Activated naive CD8-positive, alpha-beta T cell treated with anti-CD3 and anti-CD28 coated beads, Interleukin-2, amount 10 ng/mL, durations not matched to agents 7 days and 5 days (primary cell): ENCODE measurements around the gene TMEM45B. TPM values are rescaled to one million over a fixed set of nuclear protein-coding genes. Genes with fewer than 3 reads are reported as not detected.
A peak's percentile ranks its signal among the peaks of the same experiment; 100 is the strongest.
"Not testable (repeated sequence)": the region's sequence is repeated elsewhere in the genome, so short reads cannot be mapped to it uniquely, and the experiment has no call there.

Source experiments
- ATAC-seq: fragments of 150-1000 bp; cut with Tn5 transposase; one replicate; pipeline ENCODE4 v1.10.0; 2021; ENCODE audit warnings: low read depth, moderate library complexity
- POLR2A ChIA-PET: fragments of 350-600 bp; sonication (Branson Sonifier 250); formaldehyde crosslinking; loops from one replicate; lab custom pipeline; 2021; ENCODE audit warnings: antibody characterized with exemption; lab: Charles Lee
- DNase-seq: peaks from one replicate; pipeline ENCODE4 v3.0.0; 2021
- H3K27ac Mint-ChIP-seq: one replicate; pipeline ENCODE4 v1.8.0; 2022; ENCODE audit warnings: mild to moderate bottlenecking, mixed read lengths
- H3K27me3 Mint-ChIP-seq: one replicate; pipeline ENCODE4 v1.8.0; 2022; ENCODE audit warnings: mild to moderate bottlenecking, moderate library complexity, mixed read lengths
- H3K36me3 Mint-ChIP-seq: one replicate; pipeline ENCODE4 v1.8.0; 2021; ENCODE audit warnings: mild to moderate bottlenecking, mixed read lengths
- H3K4me1 Mint-ChIP-seq: one replicate; pipeline ENCODE4 v1.8.0; 2021; ENCODE audit warnings: mixed read lengths
- H3K4me3 Mint-ChIP-seq: one replicate; pipeline ENCODE4 v1.8.0; 2022; ENCODE audit warnings: mild to moderate bottlenecking, moderate library complexity, mixed read lengths
- H3K9me3 Mint-ChIP-seq: one replicate; pipeline ENCODE4 v1.8.0; 2021; ENCODE audit warnings: mixed read lengths
- total RNA-seq, 2 experiments: library from RNA; stranded (reverse); gene quantifications; one replicate each; pipeline ENCODE4 v1.2.3, GENCODE V29; 2021

The TMEM45B gene
- total RNA-seq, 2 experiments from 2014 or later = 0.91 to 1.5 TPM

GRCh38 chr11:129846508-129847335, 31.1 kb downstream of the TMEM45B start:
- Mint-ChIP-seq H3K4me1 (peaks cover 17% of the 10 kb centered on the region), H3K4me3 (peak overlapping the region; percentile 15), H3K27me3 (peaks cover 11% of the 10 kb centered on the region), H3K36me3 (peaks cover 5% of the 10 kb centered on the region), H3K27ac (peak overlapping the region; percentile 37), H3K9me3 (peaks cover 8% of the 10 kb centered on the region)
- ATAC-seq = no peak
- POLR2A ChIA-PET = no interaction called here
- DNase-seq = no peak

- ATAC-seq, H3K27me3 Mint-ChIP-seq, DNase-seq, H3K4me3 Mint-ChIP-seq, H3K36me3 Mint-ChIP-seq, H3K27ac Mint-ChIP-seq, H3K9me3 Mint-ChIP-seq, POLR2A ChIA-PET: not testable (repeated sequence)
- peaks cover 11% of the 10 kb centered on the region for H3K4me1 Mint-ChIP-seq
Measured at GRCh38 chr11:129847361-129847760, 31.7 kb downstream of the TMEM45B start.

DNA sequence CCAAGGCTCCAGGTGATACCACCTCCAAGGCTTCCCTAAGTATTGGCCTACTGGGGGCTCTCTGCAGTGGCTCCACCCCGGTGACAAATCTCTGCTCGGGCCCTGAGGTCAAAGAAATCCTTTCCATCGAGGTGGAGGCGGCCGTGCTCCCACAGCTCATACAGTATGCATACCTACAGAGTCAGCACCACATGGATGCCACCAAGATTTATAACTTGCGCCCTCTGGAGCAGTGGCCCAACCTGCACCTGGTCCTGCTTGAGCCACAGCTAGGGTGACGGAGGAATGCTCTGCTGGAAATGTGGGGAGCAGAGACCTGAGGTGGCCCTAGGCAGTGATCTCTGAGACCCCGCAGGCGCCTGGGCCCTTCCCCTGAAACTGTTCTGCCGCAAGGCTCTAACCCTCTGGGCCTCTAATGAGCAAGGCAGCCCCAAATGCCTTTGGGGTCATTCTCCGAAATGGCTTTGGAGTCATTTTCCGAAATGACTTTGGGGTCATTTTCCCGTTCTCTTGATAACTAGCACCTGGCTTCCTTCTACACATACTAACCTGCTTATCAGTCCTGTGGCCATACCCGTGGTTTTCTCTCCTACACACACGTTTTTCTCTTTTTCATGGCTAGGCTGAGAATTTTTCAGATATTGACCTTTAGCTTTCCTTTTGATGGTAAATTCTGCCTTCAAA, 33.9 kb downstream of the TMEM45B start:
- DNase-seq = no peak
- POLR2A ChIA-PET = no interaction called here
- Mint-ChIP-seq H3K9me3 (no peaks in the 10 kb centered on the region), H3K27ac (no peak overlapping the region), H3K27me3 (no peaks in the 10 kb centered on the region), H3K4me1 (peaks cover 23% of the 10 kb centered on the region), H3K4me3 (no peak overlapping the region), H3K36me3 (no peaks in the 10 kb centered on the region)
- no peak for ATAC-seq

DNA sequence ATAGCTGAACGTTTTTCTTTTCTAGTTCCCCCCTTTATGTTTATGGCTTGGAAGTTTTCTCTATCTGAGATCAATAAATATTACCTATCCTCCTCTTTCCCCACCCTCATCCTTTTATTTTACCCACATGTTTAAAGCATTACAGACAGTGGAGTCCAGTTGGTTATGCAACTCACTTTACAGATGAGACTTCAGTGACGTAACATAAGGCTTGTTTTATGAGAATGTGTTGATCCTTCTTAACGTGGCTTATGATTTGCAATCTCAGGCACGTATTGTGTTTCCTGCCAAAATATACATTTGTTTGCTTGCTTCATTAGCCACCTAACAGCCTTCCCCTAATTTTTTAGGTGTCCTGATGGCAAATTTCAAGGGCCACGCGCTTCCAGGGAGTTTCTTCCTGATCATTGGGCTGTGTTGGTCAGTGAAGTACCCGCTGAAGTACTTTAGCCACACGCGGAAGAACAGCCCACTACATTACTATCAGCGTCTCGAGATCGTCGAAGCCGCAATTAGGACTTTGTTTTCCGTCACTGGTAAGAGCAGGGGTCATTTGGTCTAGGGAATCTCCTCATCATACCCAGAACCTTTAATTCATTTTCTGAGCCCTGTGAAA, 36.6 kb downstream of the TMEM45B start:
- ATAC-seq (no peak), DNase-seq (no peak)
- Mint-ChIP-seq H3K27ac (no peak overlapping the region), H3K27me3 (no peaks in the 10 kb centered on the region), H3K4me1 (peaks cover 16% of the 10 kb centered on the region), H3K36me3 (no peaks in the 10 kb centered on the region), H3K4me3 (no peak overlapping the region), H3K9me3 (no peaks in the 10 kb centered on the region)
- POLR2A ChIA-PET = no interaction called here

GRCh38 chr11:129853518-129854231, 38.0 kb downstream of the TMEM45B start:
- H3K27ac Mint-ChIP-seq = peak overlapping the region; percentile 91

DNA sequence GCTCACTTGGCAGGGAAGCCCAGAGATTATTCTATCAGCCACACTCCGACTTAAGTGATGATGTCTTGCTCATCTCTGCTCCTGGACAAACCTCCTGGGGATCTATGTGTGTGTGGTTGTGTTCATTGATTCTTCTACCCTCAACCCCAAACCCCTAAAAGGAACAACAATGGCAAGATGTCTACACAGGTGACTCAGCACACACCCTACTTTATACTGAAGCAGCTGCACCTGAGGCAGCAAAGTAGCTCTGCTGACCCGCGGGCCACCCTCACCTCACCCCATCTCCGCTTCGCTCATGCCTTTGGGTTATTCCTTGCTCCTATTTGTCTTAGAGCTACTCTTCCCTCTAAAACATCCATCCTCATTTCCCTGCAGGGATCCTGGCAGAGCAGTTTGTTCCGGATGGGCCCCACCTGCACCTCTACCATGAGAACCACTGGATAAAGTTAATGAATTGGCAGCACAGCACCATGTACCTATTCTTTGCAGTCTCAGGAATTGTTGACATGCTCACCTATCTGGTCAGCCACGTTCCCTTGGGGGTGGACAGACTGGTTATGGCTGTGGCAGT, 38.7 kb downstream of the TMEM45B start:
- Mint-ChIP-seq H3K27me3 (no peaks in the 10 kb centered on the region), H3K9me3 (no peaks in the 10 kb centered on the region), H3K4me1 (peaks cover 21% of the 10 kb centered on the region), H3K4me3 (peak overlapping the region; percentile 67), H3K27ac (peak overlapping the region; percentile 91), H3K36me3 (peaks cover 3% of the 10 kb centered on the region)
- POLR2A ChIA-PET = interaction anchor here (1.5 kb wide), 2 partner anchors 12 to 50 kb away, joined by 4 read pairs; no protein-coding TSS in a partner anchor
- peak; percentile 22 for ATAC-seq
- DNase-seq = no peak

More at GRCh38 chr11:129853518-129854231, 38.0 kb downstream of the TMEM45B start:
- H3K27me3 Mint-ChIP-seq = no peaks in the 10 kb centered on the region
- ATAC-seq (peak; percentile 96), DNase-seq (peak; percentile 61)
- H3K9me3 Mint-ChIP-seq = no peaks in the 10 kb centered on the region
- H3K36me3 Mint-ChIP-seq = peaks cover 2% of the 10 kb centered on the region
- POLR2A ChIA-PET = interaction anchor here (0.8 to 1.5 kb wide), 3 partner anchors 11 to 49 kb away, joined by 3 to 4 read pairs (median 4); no protein-coding TSS in a partner anchor
- H3K4me1 Mint-ChIP-seq = peaks cover 19% of the 10 kb centered on the region
- peak overlapping the region; percentile 67 for H3K4me3 Mint-ChIP-seq

DNA sequence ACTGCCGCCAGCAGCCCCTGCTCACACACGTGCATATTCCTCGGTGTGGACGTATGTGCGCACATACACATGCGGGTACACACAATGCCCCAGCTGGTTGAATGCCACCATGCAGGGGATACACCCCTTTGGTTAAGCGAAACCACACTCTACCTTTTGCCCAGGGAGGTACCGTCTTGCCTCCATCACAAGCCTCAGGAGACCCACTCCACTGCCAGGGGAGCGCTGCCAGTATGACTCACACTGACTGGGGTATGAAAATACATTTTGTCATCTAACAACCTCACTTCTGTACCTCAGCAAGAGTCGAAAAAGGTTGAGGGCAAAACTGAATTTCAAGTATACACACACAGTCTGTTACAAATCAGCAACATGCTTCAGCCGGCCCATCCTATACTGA, 39.4 kb downstream of the TMEM45B start:
- POLR2A ChIA-PET = no interaction called here
- peaks cover 23% of the 10 kb centered on the region for H3K4me1 Mint-ChIP-seq

GRCh38 chr11:129856036-129856435, 40.4 kb downstream of the TMEM45B start:
- Mint-ChIP-seq H3K4me3 (no peak overlapping the region), H3K36me3 (peaks cover 15% of the 10 kb centered on the region), H3K27ac (no peak overlapping the region), H3K27me3 (no peaks in the 10 kb centered on the region), H3K4me1 (peaks cover 26% of the 10 kb centered on the region), H3K9me3 (no peaks in the 10 kb centered on the region)
- no peak for DNase-seq
- POLR2A ChIA-PET = no interaction called here
- no peak for ATAC-seq

More for the DNA sequence above, 39.4 kb downstream of the TMEM45B start:
- DNase-seq (no peak), ATAC-seq (no peak)
- peaks cover 8% of the 10 kb centered on the region for H3K36me3 Mint-ChIP-seq
- H3K27ac Mint-ChIP-seq = no peak overlapping the region
- H3K4me3 Mint-ChIP-seq = no peak overlapping the region
- no peaks in the 10 kb centered on the region for H3K27me3 Mint-ChIP-seq
- no peaks in the 10 kb centered on the region for H3K9me3 Mint-ChIP-seq

DNA sequence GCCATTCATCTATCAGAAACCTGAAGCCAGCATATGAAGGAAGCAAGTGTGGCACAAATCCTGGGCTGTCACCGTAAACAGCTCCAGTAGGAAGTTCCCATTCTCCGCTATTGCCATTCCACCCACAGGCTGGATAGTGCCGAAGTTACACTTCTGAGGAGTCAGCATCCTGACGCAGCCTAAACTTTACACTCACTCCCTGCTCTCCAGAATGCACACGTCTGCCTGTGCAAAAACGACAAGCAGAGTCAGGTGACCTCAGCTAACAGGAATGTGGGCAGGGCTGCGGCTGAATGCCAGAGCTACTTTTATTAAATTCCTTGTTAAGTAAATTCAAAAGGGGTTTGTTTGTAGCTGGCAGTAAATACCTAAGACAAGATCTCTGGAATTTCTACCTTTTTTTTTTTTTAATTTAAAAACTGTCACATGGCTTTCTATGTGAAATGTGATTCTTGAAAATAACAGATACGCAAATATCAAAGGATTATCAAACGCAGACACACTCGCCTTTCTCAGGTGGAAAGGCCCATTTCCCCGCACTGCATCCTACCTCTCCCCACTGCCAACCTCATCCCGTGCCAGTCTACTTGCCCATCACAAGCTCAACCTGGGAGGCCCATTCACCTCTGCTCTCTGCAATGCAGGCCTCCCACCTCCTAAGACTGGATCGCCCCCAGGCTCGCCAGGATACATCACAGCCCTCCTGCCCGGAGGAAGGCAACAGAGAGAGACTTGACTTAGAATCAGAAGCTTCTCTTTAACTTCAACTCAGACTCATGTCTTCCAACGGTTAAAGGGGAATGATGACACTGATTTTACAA, 46.3 kb downstream of the TMEM45B start:
- POLR2A ChIA-PET = no interaction called here
- no peaks in the 10 kb centered on the region for H3K27me3 Mint-ChIP-seq
- peaks cover 20% of the 10 kb centered on the region for H3K4me1 Mint-ChIP-seq
- H3K9me3 Mint-ChIP-seq = no peaks in the 10 kb centered on the region
- no peak overlapping the region for H3K4me3 Mint-ChIP-seq
- ATAC-seq (no peak), DNase-seq (no peak)
- H3K27ac Mint-ChIP-seq = peak overlapping the region; percentile 48
- H3K36me3 Mint-ChIP-seq = peaks cover 56% of the 10 kb centered on the region

DNA sequence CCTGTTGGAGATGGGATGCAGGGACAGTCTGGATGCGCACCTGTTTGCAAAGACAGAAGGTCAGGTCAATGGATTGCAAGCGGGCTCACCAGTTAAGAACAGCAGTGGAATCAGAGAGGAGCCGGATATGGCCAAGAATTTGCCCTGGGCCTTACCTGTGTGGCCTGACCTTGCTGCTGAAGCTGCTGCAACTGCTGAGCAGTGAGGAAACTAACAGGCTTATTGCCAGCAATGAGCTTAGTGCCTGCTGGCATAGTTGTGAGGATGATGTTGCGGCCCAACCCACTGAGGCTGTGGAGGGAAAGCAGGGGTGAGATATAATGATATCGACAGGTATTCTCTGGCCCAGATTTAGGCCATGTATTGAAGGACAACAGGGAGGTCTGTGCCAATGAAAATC, 49.2 kb downstream of the TMEM45B start:
- H3K36me3 Mint-ChIP-seq = peaks cover 56% of the 10 kb centered on the region
- DNase-seq (no peak), ATAC-seq (no peak)
- no peaks in the 10 kb centered on the region for H3K9me3 Mint-ChIP-seq
- H3K27ac Mint-ChIP-seq = peak overlapping the region; percentile 32
- POLR2A ChIA-PET = no interaction called here
- H3K27me3 Mint-ChIP-seq = no peaks in the 10 kb centered on the region
- H3K4me1 Mint-ChIP-seq = peaks cover 14% of the 10 kb centered on the region
- H3K4me3 Mint-ChIP-seq = no peak overlapping the region

DNA sequence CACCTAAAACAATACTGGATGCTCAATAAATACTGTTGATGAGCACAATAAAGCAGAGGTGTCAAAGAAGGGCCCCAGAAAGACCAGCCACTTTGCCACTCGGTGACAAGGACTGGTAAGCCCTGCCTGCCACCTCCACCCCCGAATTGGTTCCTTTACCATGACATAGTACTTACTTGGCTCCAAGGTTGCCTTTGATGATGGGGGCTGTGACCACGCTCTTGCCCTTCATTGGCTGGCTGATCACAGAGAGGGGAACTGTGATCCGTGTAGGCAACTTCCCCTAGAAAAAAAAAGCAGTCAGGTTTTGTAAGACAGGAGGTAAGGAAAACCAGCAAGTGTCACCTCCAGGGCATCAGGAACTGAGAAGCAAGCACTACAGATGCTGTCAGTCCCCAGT, 50.1 kb downstream of the TMEM45B start:
- Mint-ChIP-seq H3K27ac (peak overlapping the region; percentile 11), H3K4me3 (no peak overlapping the region), H3K9me3 (no peaks in the 10 kb centered on the region), H3K36me3 (peaks cover 51% of the 10 kb centered on the region), H3K27me3 (no peaks in the 10 kb centered on the region), H3K4me1 (peaks cover 14% of the 10 kb centered on the region)
- peak; percentile 54 for ATAC-seq
- POLR2A ChIA-PET = no interaction called here
- DNase-seq = no peak

- Mint-ChIP-seq H3K4me1 (peaks cover 10% of the 10 kb centered on the region), H3K9me3 (no peaks in the 10 kb centered on the region), H3K27me3 (no peaks in the 10 kb centered on the region), H3K27ac (no peak overlapping the region), H3K36me3 (peaks cover 52% of the 10 kb centered on the region), H3K4me3 (no peak overlapping the region)
- ATAC-seq = no peak
- POLR2A ChIA-PET = no interaction called here
- no peak for DNase-seq
Measured at GRCh38 chr11:129866311-129866710, 50.7 kb downstream of the TMEM45B start.
